GM18519 (cell line): ENCODE results near the gene IRAK4.

ENCODE experiments used
- ATAC-seq: cut with Tn5 transposase; IDR thresholded peaks from one replicate; pipeline ENCODE4 v1.9.1; 2021; ENCODE audit warnings: mild to moderate bottlenecking, moderate library complexity; ENCODE audit not compliant: unreplicated experiment, low FRiP score

IRAK4 gene

GRCh38 chr12:43764528-43764927 lies 5.8 kb downstream of the IRAK4 start:
- ATAC-seq, result no peak

- ATAC-seq, result no peak
Measured at GRCh38 chr12:43766291-43766690, 7.5 kb downstream of the IRAK4 start.

GRCh38 chr12:43776498-43776897 lies 17.7 kb downstream of the IRAK4 start:
- ATAC-seq, result no peak

- ATAC-seq, result no peak
Measured at GRCh38 chr12:43786899-43787693, 28.3 kb downstream of the IRAK4 start.

GRCh38 chr12:43789941-43790340 lies 31.2 kb downstream of the IRAK4 start:
- no peak for ATAC-seq

- ATAC-seq, result no peak
Measured at GRCh38 chr12:43795716-43796280, 37.0 kb downstream of the IRAK4 start.

- ATAC-seq, result no peak
Measured at GRCh38 chr12:43797561-43798217, 38.9 kb downstream of the IRAK4 start.

- ATAC-seq, result no peak
Measured at GRCh38 chr12:43805149-43805859, 46.6 kb downstream of the IRAK4 start.

- ATAC-seq, result peak; percentile 85
Measured at GRCh38 chr12:43805860-43806736, 47.3 kb downstream of the IRAK4 start, which contains the start of gene TWF1. TWF1 (minus strand) TSS chr12:43806317; CDS start chr12:43806245, 72 bp downstream.

GRCh38 chr12:43806737-43807072 lies 48.0 kb downstream of the IRAK4 start:
- ATAC-seq, result no peak

- ATAC-seq, result no peak
Measured at GRCh38 chr12:43807386-43807785, 48.6 kb downstream of the IRAK4 start.

GRCh38 chr12:43812057-43812456 lies 53.3 kb downstream of the IRAK4 start:
- no peak for ATAC-seq

GRCh38 chr12:43812926-43813325 lies 54.2 kb downstream of the IRAK4 start:
- ATAC-seq, result no peak

- ATAC-seq, result no peak
Measured at GRCh38 chr12:43815416-43815815, 56.7 kb downstream of the IRAK4 start.

- ATAC-seq, result no peak
Measured at GRCh38 chr12:43816168-43816567, 57.4 kb downstream of the IRAK4 start.

- ATAC-seq, result no peak
Measured at GRCh38 chr12:43824207-43824775, 65.5 kb downstream of the IRAK4 start.

GRCh38 chr12:43826681-43827080 lies 67.9 kb downstream of the IRAK4 start:
- ATAC-seq, result no peak

GRCh38 chr12:43827093-43827492 lies 68.3 kb downstream of the IRAK4 start:
- ATAC-seq, result no peak

- ATAC-seq, result no peak
Measured at GRCh38 chr12:43832463-43833168, 73.9 kb downstream of the IRAK4 start.
